Measurements from ENCODE around the gene ERGIC1. TPM values are rescaled to one million over a fixed set of nuclear protein-coding genes. Genes with fewer than 3 reads are reported as not detected.
"Not testable (repeated sequence)": the region's sequence is repeated elsewhere in the genome, so short reads cannot be mapped to it uniquely, and the experiment has no call there.

The ERGIC1 gene, protein sequence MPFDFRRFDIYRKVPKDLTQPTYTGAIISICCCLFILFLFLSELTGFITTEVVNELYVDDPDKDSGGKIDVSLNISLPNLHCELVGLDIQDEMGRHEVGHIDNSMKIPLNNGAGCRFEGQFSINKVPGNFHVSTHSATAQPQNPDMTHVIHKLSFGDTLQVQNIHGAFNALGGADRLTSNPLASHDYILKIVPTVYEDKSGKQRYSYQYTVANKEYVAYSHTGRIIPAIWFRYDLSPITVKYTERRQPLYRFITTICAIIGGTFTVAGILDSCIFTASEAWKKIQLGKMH
- polyA plus RNA-seq, result 100 to 1,000 TPM in 2 of 4 donors, 10 to 100 TPM in 2; 58.1 to 127 (median 94.1) TPM
- long read RNA-seq, donor 1, transcript ERGIC1-211 (2 exons, 3,621 nt), result minor isoform, 5 of 134 reads
- long read RNA-seq, donor 1, transcript ERGIC1-202 (10 exons, 2,881 nt), result major isoform, 46 of 134 reads
- long read RNA-seq, donor 1, partial matches to known transcripts, result 83 of 134 reads
- long read RNA-seq, donor 1, other reads (novel, unspliced or antisense), result 0 of 134 reads
- long read RNA-seq, donor 2, transcript ERGIC1-202 (10 exons, 2,881 nt), result major isoform, 9 of 11 reads
- long read RNA-seq, donor 2, partial matches to known transcripts, result 0 of 11 reads
- long read RNA-seq, donor 2, other reads (novel, unspliced or antisense), result 0 of 11 reads
- long read RNA-seq, donor 3, transcript ERGIC1-202 (10 exons, 2,881 nt), result major isoform, 18 of 40 reads
- long read RNA-seq, donor 3, partial matches to known transcripts, result 18 of 40 reads
- long read RNA-seq, donor 3, other reads (novel, unspliced or antisense), result 0 of 40 reads
- long read RNA-seq, donor 4, partial matches to known transcripts, result 0 of 1 reads
- long read RNA-seq, donor 4, other reads (novel, unspliced or antisense), result 0 of 1 reads
- long read RNA-seq, donor 5, transcript ERGIC1-202 (10 exons, 2,881 nt), result major isoform, 5 of 6 reads
- long read RNA-seq, donor 5, partial matches to known transcripts, result 0 of 6 reads
- long read RNA-seq, donor 5, other reads (novel, unspliced or antisense), result 0 of 6 reads
- long read RNA-seq, donor 6, transcript ERGIC1-202 (10 exons, 2,881 nt), result major isoform, 20 of 32 reads
- long read RNA-seq, donor 6, partial matches to known transcripts, result 10 of 32 reads
- long read RNA-seq, donor 6, other reads (novel, unspliced or antisense), result 0 of 32 reads
- long read RNA-seq, donor 7, transcript ERGIC1-202 (10 exons, 2,881 nt), result major isoform, 22 of 38 reads
- long read RNA-seq, donor 7, partial matches to known transcripts, result 15 of 38 reads
- long read RNA-seq, donor 7, other reads (novel, unspliced or antisense), result 0 of 38 reads
- long read RNA-seq, donor 8, partial matches to known transcripts, result 0 of 1 reads
- long read RNA-seq, donor 8, other reads (novel, unspliced or antisense), result 0 of 1 reads
- long read RNA-seq, donor 9, transcript ERGIC1-202 (10 exons, 2,881 nt), result major isoform, 6 of 6 reads
- long read RNA-seq, donor 9, partial matches to known transcripts, result 0 of 6 reads
- long read RNA-seq, donor 9, other reads (novel, unspliced or antisense), result 0 of 6 reads
- long read RNA-seq, donor 10, transcript ERGIC1-202 (10 exons, 2,881 nt), result major isoform, 32 of 67 reads
- long read RNA-seq, donor 10, transcript ERGIC1-211 (2 exons, 3,621 nt), result minor isoform, 6 of 67 reads
- long read RNA-seq, donor 10, partial matches to known transcripts, result 29 of 67 reads
- long read RNA-seq, donor 10, other reads (novel, unspliced or antisense), result 0 of 67 reads

DNA sequence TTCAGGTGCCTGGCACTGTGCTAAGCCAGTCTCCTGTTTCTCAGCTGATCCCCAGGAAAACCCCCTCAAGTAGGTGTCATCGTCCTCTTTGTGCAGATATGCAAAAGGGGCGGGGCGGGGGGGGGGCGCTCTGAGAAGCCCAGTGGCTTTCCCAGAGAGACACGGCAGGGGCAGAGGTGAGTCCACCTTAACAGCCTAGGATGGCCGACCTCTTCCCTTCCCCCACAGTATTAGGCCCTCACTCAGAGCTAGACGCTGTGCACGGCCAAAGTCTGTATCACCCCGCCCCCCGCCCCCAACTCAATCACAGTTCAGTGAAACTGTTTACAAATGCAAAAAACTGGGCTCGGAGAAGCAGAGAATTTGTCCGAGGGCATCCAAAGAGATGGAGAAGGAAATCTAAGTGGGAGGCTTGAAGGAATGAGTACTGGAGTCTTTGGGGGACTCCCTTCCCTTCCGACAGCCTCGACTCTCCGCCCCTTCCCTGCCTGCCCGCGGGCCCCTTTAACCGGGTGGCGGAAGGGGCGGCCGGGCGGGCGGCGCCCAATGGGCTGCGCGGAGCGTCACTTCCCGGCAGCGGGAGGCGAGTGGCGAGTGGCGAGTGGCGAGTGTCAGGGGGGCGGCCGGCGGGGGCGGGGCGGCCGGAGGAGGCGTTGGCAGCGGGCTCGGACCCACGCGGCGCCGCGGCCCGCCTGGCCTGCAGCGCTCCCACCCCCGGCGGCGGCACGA lies at the start of gene ERGIC1:
ERGIC1 (plus strand) TSS at position 566 of the 729 bp plus-strand sequence; CDS start at position 729, 163 bp downstream.
- DNase-seq, result peak; percentile 79 to 89
- FAIRE-seq, result no peak

DNA sequence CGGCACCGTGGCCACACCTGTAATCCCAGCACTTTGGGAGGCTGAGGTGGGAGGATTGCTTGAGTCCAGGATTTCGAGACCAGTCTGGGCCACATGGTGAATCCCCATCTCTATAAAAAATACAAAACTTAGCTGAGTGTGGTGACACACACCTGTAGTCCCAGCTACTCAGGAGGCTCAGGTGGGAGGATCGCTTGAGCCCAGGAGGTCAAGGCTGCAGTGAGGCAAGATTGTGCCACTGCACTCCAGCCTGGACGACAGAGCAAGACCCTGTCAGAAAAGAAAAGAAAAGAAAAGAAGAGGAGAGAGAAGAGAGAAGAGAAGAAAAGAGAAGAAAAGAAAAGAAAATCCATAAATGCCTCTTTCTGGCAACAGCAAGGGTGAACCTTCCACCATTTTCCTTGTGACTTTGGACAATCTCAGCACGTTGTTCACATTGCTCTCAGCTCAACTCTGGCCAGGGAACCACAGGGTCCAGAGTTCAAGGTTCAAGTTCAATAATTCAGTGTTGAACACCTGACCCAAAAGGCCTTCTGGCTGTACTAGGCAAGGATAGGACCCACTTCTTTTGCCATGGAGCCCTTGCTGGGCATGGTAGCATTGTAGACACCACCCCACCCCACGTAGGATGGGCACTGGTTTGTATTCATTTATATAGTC lies 48.5 kb upstream of the ERGIC1 start:
- WGBS, 3 donors, result 74 to 87% (median 78%) methylated on average over 7 of the region's 7 CpGs
- H3K27me3 ChIP-seq (ENCODE audit: control insufficient read depth in 3 of 3, insufficient read depth in 3 of 3, low read length in 3 of 3), result no peaks in the 10 kb centered on the region
- no peaks in the 10 kb centered on the region for H3K9me3 ChIP-seq (ENCODE audit: control insufficient read depth in 2 of 2, insufficient read depth in 1 of 2, low read depth in 1 of 2, low read length in 1 of 2)
- H3K27ac ChIP-seq (ENCODE audit: low read depth in 1 of 3, low read length in 2 of 3), result peak overlapping the region in 1 of 3 donors; percentile 32
- H3K36me3 ChIP-seq (ENCODE audit: control insufficient read depth in 3 of 3, insufficient read depth in 2 of 3, low read depth in 1 of 3, low read length in 3 of 3), result peaks cover 0 to 4% (median 0%) of the 10 kb centered on the region in 3 donors
- no peak overlapping the region for H3K4me3 ChIP-seq (ENCODE audit: low read depth in 1 of 3, low read length in 3 of 3)
- no peak for FAIRE-seq
- peak; percentile 73 to 82 for DNase-seq
- peaks cover 3 to 35% (median 7%) of the 10 kb centered on the region in 3 donors for H3K4me1 ChIP-seq (ENCODE audit: control insufficient read depth in 3 of 3, insufficient read depth in 2 of 3, low read depth in 1 of 3, low read length in 2 of 3)

More for the DNA sequence above, at the start of gene ERGIC1:
- Histone ChIP-seq H3K4me3 (ENCODE audit: low read depth in 1 of 3, low read length in 3 of 3) (peak within 1 kb of the TSS; percentile 84 to 90 (median 90)), H3K27me3 (ENCODE audit: control insufficient read depth in 3 of 3, insufficient read depth in 3 of 3, low read length in 3 of 3) (no peaks in the 10 kb centered on the region), H3K36me3 (ENCODE audit: control insufficient read depth in 3 of 3, insufficient read depth in 2 of 3, low read depth in 1 of 3, low read length in 3 of 3) (peaks cover 0 to 15% (median 0%) of the 10 kb centered on the region in 3 donors), H3K4me1 (ENCODE audit: control insufficient read depth in 3 of 3, insufficient read depth in 2 of 3, low read depth in 1 of 3, low read length in 2 of 3) (peaks cover 5 to 38% (median 20%) of the 10 kb centered on the region in 3 donors), H3K9me3 (ENCODE audit: control insufficient read depth in 2 of 2, insufficient read depth in 1 of 2, low read depth in 1 of 2, low read length in 1 of 2) (no peaks in the 10 kb centered on the region), H3K27ac (ENCODE audit: low read depth in 1 of 3, low read length in 2 of 3) (peak within 1 kb of the TSS; percentile 83 to 89 (median 88))
- WGBS, 3 donors, result 1 to 3% (median 2%) methylated on average over 32 to 53 of the region's 53 CpGs

GRCh38 chr5:172786736-172787462 lies 47.2 kb upstream of the ERGIC1 start:
- Histone ChIP-seq H3K4me3 (ENCODE audit: low read depth in 1 of 3, low read length in 3 of 3) (no peak overlapping the region), H3K27me3 (ENCODE audit: control insufficient read depth in 3 of 3, insufficient read depth in 3 of 3, low read length in 3 of 3) (no peaks in the 10 kb centered on the region), H3K36me3 (ENCODE audit: control insufficient read depth in 3 of 3, insufficient read depth in 2 of 3, low read depth in 1 of 3, low read length in 3 of 3) (peaks cover 0 to 4% (median 0%) of the 10 kb centered on the region in 3 donors), H3K9me3 (ENCODE audit: control insufficient read depth in 2 of 2, insufficient read depth in 1 of 2, low read depth in 1 of 2, low read length in 1 of 2) (no peaks in the 10 kb centered on the region), H3K4me1 (ENCODE audit: control insufficient read depth in 3 of 3, insufficient read depth in 2 of 3, low read depth in 1 of 3, low read length in 2 of 3) (peaks cover 0 to 46% (median 7%) of the 10 kb centered on the region in 3 donors), H3K27ac (ENCODE audit: low read depth in 1 of 3, low read length in 2 of 3) (no peak overlapping the region)
- DNase-seq, result no peak
- 87 to 92% (median 91%) methylated on average over 9 of the region's 9 CpGs for WGBS, 3 donors
- no peak for FAIRE-seq

DNA sequence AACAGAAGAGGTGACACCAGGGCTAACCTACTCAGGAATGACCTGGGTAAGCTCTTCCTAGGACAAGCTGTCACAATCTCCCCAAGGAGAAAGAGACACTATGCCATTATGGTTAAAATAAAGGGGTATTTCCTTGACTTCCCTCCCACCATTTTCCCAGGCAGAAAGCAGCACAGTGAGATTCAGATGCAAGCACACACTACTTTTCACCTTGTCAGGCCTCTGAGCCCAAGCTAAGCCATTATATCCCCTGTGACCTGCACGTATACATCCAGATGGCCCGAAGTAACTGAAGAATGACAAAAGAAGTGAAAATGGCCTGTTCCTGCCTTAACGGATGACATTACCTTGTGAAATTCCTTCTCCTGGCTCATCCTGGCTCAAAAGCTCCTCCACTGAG lies 46.5 kb upstream of the ERGIC1 start:
- H3K36me3 ChIP-seq (ENCODE audit: control insufficient read depth in 3 of 3, insufficient read depth in 2 of 3, low read depth in 1 of 3, low read length in 3 of 3); H3K27me3 ChIP-seq (ENCODE audit: control insufficient read depth in 3 of 3, insufficient read depth in 3 of 3, low read length in 3 of 3); H3K4me3 ChIP-seq (ENCODE audit: low read depth in 1 of 3, low read length in 3 of 3); FAIRE-seq; DNase-seq; H3K9me3 ChIP-seq (ENCODE audit: control insufficient read depth in 2 of 2, insufficient read depth in 1 of 2, low read depth in 1 of 2, low read length in 1 of 2); H3K27ac ChIP-seq (ENCODE audit: low read depth in 1 of 3, low read length in 2 of 3): not testable (repeated sequence)
- 85 to 96% (median 92%) methylated on average over 3 of the region's 3 CpGs for WGBS, 3 donors
- H3K4me1 ChIP-seq (ENCODE audit: control insufficient read depth in 3 of 3, insufficient read depth in 2 of 3, low read depth in 1 of 3, low read length in 2 of 3), result peaks cover 0 to 46% (median 7%) of the 10 kb centered on the region in 3 donors

DNA sequence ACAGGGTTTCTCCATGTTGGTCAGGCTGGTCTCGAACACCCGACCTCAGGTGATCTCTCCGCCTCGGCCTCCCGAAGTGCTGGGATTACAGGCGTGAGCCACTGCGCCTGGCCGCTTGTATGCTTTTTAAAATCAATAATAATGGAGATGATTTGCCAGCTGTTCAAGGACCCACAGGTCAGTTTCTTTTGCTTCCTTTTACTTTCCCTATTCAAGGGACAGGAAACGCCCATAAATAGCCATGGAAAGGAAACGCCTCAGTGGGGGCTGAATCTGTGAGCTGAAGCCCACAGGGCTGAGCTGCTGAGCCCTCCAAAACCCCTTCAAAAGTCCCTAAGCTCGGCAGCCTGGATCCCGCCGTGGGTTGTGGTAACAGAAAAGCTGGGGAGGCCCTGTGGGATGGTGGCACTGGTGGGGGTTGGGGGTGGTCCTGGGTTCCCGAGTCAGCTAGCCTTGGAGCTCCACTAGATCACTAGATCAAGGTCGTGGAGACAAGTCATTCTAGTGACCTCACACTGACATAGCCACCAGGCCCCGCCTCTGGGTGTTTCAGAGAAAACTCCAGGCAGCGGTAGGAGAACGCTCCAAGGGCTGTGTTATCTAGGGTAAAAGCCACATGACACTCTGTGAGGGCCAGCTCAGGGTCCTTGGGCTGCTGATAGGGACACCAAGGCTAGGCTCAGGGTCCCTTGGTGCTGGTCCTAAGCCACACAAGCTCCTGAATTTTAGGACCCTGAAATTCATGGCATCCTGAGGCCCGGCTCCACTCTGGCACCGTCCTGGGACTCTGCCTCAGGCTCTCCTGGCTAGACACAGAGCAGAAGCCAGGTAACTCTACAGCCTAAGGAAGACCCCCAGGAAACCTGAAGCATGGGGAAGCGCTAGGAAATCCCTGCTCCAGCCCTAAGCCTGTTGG lies 45.0 kb upstream of the ERGIC1 start:
- H3K27me3 ChIP-seq (ENCODE audit: control insufficient read depth in 3 of 3, insufficient read depth in 3 of 3, low read length in 3 of 3), result no peaks in the 10 kb centered on the region
- peak overlapping the region; percentile 76 to 93 (median 85) for H3K27ac ChIP-seq (ENCODE audit: low read depth in 1 of 3, low read length in 2 of 3)
- H3K9me3 ChIP-seq (ENCODE audit: control insufficient read depth in 2 of 2, insufficient read depth in 1 of 2, low read depth in 1 of 2, low read length in 1 of 2), result peaks cover 0 to 3% of the 10 kb centered on the region in 2 donors
- DNase-seq, result peak; percentile 85 to 87
- peaks cover 0 to 46% (median 7%) of the 10 kb centered on the region in 3 donors for H3K4me1 ChIP-seq (ENCODE audit: control insufficient read depth in 3 of 3, insufficient read depth in 2 of 3, low read depth in 1 of 3, low read length in 2 of 3)
- H3K36me3 ChIP-seq (ENCODE audit: control insufficient read depth in 3 of 3, insufficient read depth in 2 of 3, low read depth in 1 of 3, low read length in 3 of 3), result peaks cover 0 to 4% (median 0%) of the 10 kb centered on the region in 3 donors
- H3K4me3 ChIP-seq (ENCODE audit: low read depth in 1 of 3, low read length in 3 of 3), result no peak overlapping the region
- 33 to 45% (median 40%) methylated on average over 21 of the region's 21 CpGs for WGBS, 3 donors
- no peak for FAIRE-seq

All from small intestine (tissue), 16 donors.